H1 (cell line): ENCODE measurements around the gene PPP2R3B. TPM values are rescaled to one million over a fixed set of nuclear protein-coding genes. Genes with fewer than 3 reads are reported as not detected.

ENCODE experiments used
- ATF3 ChIP-seq: IDR thresholded peaks from 2 replicates; pipeline ENCODE4 v1.6.1; 2011; ENCODE audit warnings: low read depth, mild to moderate bottlenecking, low read length; ENCODE audit not compliant: insufficient read depth
- CHD1 ChIP-seq: IDR thresholded peaks from 2 replicates; pipeline ENCODE4 v1.6.1; 2012; ENCODE audit warnings: low read depth, low read length, improper control_type of control experiment
- FOSL1 ChIP-seq: IDR thresholded peaks from 2 replicates; pipeline ENCODE4 v1.6.1; 2011; ENCODE audit warnings: mild to moderate bottlenecking, low read depth, low read length, moderate library complexity; ENCODE audit not compliant: insufficient read depth
- polyA plus RNA-seq, 7 experiments: library from polyadenylated mRNA; depleted of rRNA in 3 of 7; stranded (reverse) in 5 of 7; unstranded in 2 of 7; fragments of >200 nt in 5 of 7; fragments of 200-250 nt in 2 of 7; gene quantifications; 1 replicate in 5 of 7; 2 replicates in 1 of 7; 4 replicates in 1 of 7; pipeline versions ENCODE4 v1.2.1 to v1.2.3, GENCODE V29; 2011 to 2013; ENCODE audit warnings: missing spikeins in 2 of 7, mixed read lengths in 2 of 7
- total RNA-seq: library from RNA; stranded (reverse); fragmentation: NEBNext Ultra II Directional; extraction: Animal tissue kit (Norgen Biotek cat#: 25700); gene quantifications from 2 replicates; pipeline ENCODE4 v1.2.1, GENCODE V29; 2021

Gene PPP2R3B
- total and polyA plus RNA-seq, 2 of the 8 experiments (the other 6 are each of a cell fraction or from before 2014, with no cell fraction given), result 47.6 to 86.7 TPM

GRCh38 chrX:350534-351323, 36.0 kb downstream of the PPP2R3B start (continued):
- no peak for TF ChIP-seq ATF3
- no peak for TF ChIP-seq FOSL1
- no peak for TF ChIP-seq CHD1
